C4-2B (cell line): ENCODE data around the gene ATP13A3.

ENCODE experiments used
- ZFX ChIP-seq: fragments of 450-650 bp; IDR thresholded peaks from 2 replicates; pipeline ENCODE4 v1.6.1; 2017
- TF ChIP-seq, protein P1 (sequence below): fragments of 450-650 bp; conservative IDR thresholded peaks from 2 replicates; pipeline ENCODE4 v1.5.1; 2017; ENCODE audit warnings: mild to moderate bottlenecking

DNA sequence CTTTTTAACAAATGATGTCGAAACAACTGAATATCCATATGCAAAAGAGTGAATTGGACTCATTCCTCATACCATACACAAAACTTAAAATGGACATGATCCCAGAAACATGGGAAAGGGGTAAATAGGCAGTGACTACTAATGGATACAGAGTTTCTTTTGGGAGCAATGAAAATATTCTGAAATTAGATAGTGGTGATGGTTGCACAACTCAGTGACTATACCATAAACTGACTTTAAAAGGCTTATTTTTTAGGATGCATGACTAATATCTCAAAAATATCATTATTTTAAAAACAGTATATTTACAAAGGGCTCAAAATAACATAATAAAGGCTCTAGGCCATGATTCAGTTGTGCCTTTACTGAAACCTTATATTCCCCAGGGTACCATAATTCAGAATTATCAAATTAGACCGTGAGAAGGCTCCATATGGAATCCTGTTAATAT lies 16.3 kb upstream of the ATP13A3 start:
- TF ChIP-seq, protein P1, sequence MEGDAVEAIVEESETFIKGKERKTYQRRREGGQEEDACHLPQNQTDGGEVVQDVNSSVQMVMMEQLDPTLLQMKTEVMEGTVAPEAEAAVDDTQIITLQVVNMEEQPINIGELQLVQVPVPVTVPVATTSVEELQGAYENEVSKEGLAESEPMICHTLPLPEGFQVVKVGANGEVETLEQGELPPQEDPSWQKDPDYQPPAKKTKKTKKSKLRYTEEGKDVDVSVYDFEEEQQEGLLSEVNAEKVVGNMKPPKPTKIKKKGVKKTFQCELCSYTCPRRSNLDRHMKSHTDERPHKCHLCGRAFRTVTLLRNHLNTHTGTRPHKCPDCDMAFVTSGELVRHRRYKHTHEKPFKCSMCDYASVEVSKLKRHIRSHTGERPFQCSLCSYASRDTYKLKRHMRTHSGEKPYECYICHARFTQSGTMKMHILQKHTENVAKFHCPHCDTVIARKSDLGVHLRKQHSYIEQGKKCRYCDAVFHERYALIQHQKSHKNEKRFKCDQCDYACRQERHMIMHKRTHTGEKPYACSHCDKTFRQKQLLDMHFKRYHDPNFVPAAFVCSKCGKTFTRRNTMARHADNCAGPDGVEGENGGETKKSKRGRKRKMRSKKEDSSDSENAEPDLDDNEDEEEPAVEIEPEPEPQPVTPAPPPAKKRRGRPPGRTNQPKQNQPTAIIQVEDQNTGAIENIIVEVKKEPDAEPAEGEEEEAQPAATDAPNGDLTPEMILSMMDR = no peak
- no peak for TF ChIP-seq ZFX
